Neural crest cell (in vitro differentiated cells): ENCODE measurements around the gene TMEM202. TPM values are rescaled to one million over a fixed set of nuclear protein-coding genes. Genes with fewer than 3 reads are reported as not detected.
"Not testable (repeated sequence)": the region's sequence is repeated elsewhere in the genome, so short reads cannot be mapped to it uniquely, and the experiment has no call there.

Experiments
- DNase-seq: peaks from one replicate; pipeline ENCODE4 v3.0.0; 2021; ENCODE audit warnings: low read depth, mixed read lengths, low spot score
- H3K27ac Mint-ChIP-seq: one replicate; pipeline ENCODE4 v1.8.0; 2021; ENCODE audit warnings: mild to moderate bottlenecking, mixed read lengths; ENCODE audit not compliant: unreplicated experiment
- H3K27me3 Mint-ChIP-seq: 2 replicates; pipeline ENCODE4 v1.8.0; 2021; ENCODE audit warnings: low read depth, mild to moderate bottlenecking, mixed read lengths
- H3K36me3 Mint-ChIP-seq: 2 replicates; pipeline ENCODE4 v1.8.0; 2021; ENCODE audit warnings: low read depth, mild to moderate bottlenecking, mixed read lengths
- H3K4me1 Mint-ChIP-seq: 2 replicates; pipeline ENCODE4 v1.8.0; 2021; ENCODE audit warnings: mixed read lengths
- H3K4me3 Mint-ChIP-seq: one replicate; pipeline ENCODE4 v1.8.0; 2021; ENCODE audit warnings: mild to moderate bottlenecking, mixed read lengths
- H3K9me3 Mint-ChIP-seq: 2 replicates; pipeline ENCODE4 v1.8.0; 2021; ENCODE audit warnings: mixed read lengths
- CTCF ChIP-seq: fragments of 200-600 bp; sonication (generic); conservative IDR thresholded peaks from 2 replicates; pipeline ENCODE4 v1.5.0; 2021; ENCODE audit warnings: antibody characterized with exemption, mild to moderate bottlenecking
- total RNA-seq: library from RNA; stranded (reverse); gene quantifications from 2 replicates; pipeline ENCODE4 v1.2.1, GENCODE V29; 2021

The TMEM202 gene
- total RNA-seq, 1 donor from 2014 or later, result not detected

- no peak overlapping the region for H3K27ac Mint-ChIP-seq
- H3K27me3 Mint-ChIP-seq, result peaks cover 54% of the 10 kb centered on the region
- no peak overlapping the region for H3K4me3 Mint-ChIP-seq
- H3K4me1 Mint-ChIP-seq, result no peaks in the 10 kb centered on the region
- no peak for DNase-seq
- H3K9me3 Mint-ChIP-seq, result peaks cover 8% of the 10 kb centered on the region
- peaks cover 4% of the 10 kb centered on the region for H3K36me3 Mint-ChIP-seq
- TF ChIP-seq CTCF, result no peak
These were observed 39.7 kb downstream of the TMEM202 start for GRCh38 chr15:72437650-72438316.

DNA sequence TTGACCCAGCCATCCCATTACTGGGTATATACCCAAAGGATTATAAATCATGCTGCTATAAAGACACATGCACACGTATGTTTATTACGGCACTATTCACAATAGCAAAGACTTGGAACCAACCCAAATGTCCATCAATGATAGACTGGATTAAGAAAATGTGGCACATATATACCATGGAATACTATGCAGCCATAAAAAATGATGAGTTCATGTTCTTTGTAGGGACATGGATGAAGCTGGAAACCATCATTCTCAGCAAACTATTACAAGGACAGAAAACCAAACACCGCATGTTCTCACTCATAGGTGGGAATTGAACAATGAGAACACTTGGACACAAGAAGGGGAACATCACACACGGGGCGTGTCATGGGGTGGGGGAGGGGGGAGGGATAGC lies 44.7 kb downstream of the TMEM202 start:
- H3K27me3 Mint-ChIP-seq, result peaks cover 40% of the 10 kb centered on the region
- not testable (repeated sequence) for H3K9me3 Mint-ChIP-seq, H3K27ac Mint-ChIP-seq, H3K4me1 Mint-ChIP-seq, DNase-seq, H3K4me3 Mint-ChIP-seq, H3K36me3 Mint-ChIP-seq

DNA sequence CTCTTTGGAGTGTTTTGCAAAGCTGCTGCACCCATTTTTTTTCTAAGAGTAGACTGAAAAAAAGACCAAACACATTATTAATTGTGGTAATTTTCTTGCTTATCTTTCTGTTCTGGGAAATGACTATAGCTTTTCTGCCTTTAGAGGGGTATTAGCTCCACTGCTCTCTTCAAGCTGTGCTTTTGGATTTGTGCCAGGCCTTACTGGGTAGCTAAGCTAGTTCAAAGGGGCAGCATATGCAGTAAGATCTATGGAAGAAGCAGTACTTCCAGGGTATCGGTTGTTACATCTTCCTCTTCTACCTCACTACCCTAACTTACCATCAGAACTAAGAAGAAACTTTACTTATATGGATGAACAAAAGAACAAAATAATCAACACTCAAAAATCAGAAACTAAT lies 47.3 kb downstream of the TMEM202 start:
- Mint-ChIP-seq H3K4me1 (no peaks in the 10 kb centered on the region), H3K36me3 (no peaks in the 10 kb centered on the region), H3K27me3 (peaks cover 52% of the 10 kb centered on the region), H3K27ac (no peak overlapping the region), H3K4me3 (no peak overlapping the region), H3K9me3 (no peaks in the 10 kb centered on the region)
- DNase-seq, result no peak
- no peak for TF ChIP-seq CTCF

DNA sequence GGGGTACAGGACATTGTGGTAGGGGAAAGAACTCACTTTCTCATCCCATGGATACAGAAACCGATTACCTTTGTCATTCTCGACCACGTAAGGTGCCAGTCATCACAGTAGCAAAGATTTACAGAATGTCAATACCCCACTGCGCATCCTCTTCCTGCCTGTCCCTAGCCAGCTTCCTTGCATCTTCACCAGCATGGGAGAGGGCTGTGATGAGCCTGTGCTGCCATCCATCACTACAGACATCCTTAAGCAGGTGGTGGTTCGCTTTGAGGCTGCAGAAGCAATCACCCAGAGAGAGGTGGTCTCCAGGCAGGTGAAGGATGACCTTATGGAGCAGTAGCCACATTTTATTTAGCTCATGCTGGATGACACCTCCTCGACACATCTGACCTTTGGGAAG lies 52.7 kb downstream of the TMEM202 start:
- Mint-ChIP-seq H3K9me3 (no peaks in the 10 kb centered on the region), H3K27me3 (peaks cover 49% of the 10 kb centered on the region), H3K4me1 (no peaks in the 10 kb centered on the region), H3K4me3 (no peak overlapping the region), H3K36me3 (no peaks in the 10 kb centered on the region), H3K27ac (no peak overlapping the region)
- TF ChIP-seq CTCF, result no peak
- no peak for DNase-seq

GRCh38 chr15:72451224-72451623 lies 53.1 kb downstream of the TMEM202 start:
- Mint-ChIP-seq H3K4me1 (no peaks in the 10 kb centered on the region), H3K9me3 (no peaks in the 10 kb centered on the region), H3K4me3 (no peak overlapping the region), H3K27ac (no peak overlapping the region), H3K27me3 (peaks cover 46% of the 10 kb centered on the region), H3K36me3 (no peaks in the 10 kb centered on the region)
- no peak for DNase-seq
- TF ChIP-seq CTCF, result no peak

- Mint-ChIP-seq H3K9me3 (no peaks in the 10 kb centered on the region), H3K36me3 (no peaks in the 10 kb centered on the region), H3K4me3 (no peak overlapping the region), H3K27ac (no peak overlapping the region), H3K27me3 (peaks cover 15% of the 10 kb centered on the region), H3K4me1 (no peaks in the 10 kb centered on the region)
- DNase-seq, result no peak
- TF ChIP-seq CTCF, result no peak
These were observed 58.6 kb downstream of the TMEM202 start for GRCh38 chr15:72456684-72457083.

Other genes with a start within 250 kb of the TMEM202 start
- 0.35 and 0.48 TPM in 2 replicates for gene GRAMD2A, start 200.5 kb upstream of the TMEM202 start, total RNA-seq
- gene PKM, start 167.1 kb upstream of the TMEM202 start, total RNA-seq, result 905 and 917 TPM in 2 replicates
- 83.2 and 88.9 TPM in 2 replicates for gene PARP6, start 125.8 kb upstream of the TMEM202 start, total RNA-seq
- gene CELF6, start 78.1 kb upstream of the TMEM202 start, total RNA-seq, result 1.1 and 1.3 TPM in 2 replicates
- 59.3 and 63.2 TPM in 2 replicates for gene HEXA, start 22.3 kb upstream of the TMEM202 start, total RNA-seq
- gene ARIH1, start 76.0 kb downstream of the TMEM202 start, total RNA-seq, result 146 and 154 TPM in 2 replicates